CD14-positive monocyte (primary cell): ENCODE results near the gene PFKL. TPM values are rescaled to one million over a fixed set of nuclear protein-coding genes. Genes with fewer than 3 reads are reported as not detected.

ENCODE experiments used
- DNase-seq, 3 donors: peaks; one replicate each; pipeline ENCODE4 v3.0.0-alpha.2; 2011 to 2022
- H2AFZ ChIP-seq: 2 replicates; pipeline ENCODE4 v1.6.0; 2012; ENCODE audit warnings: mild to moderate bottlenecking, low read depth, low read length, inconsistent platforms; ENCODE audit not compliant: insufficient read depth, poor library complexity, severe bottlenecking
- H3K27ac ChIP-seq, 2 donors: 1 replicate in 1 of 2; 2 replicates in 1 of 2; pipeline ENCODE4 v1.5.1; 2012 to 2013; ENCODE audit warnings: low read length in 2 of 2, control low read depth in 1 of 2, inconsistent platforms in 1 of 2, low read depth in 1 of 2, mild to moderate bottlenecking in 1 of 2
- H3K27me3 ChIP-seq, 2 donors: one replicate each; pipeline versions ENCODE4 v1.6.0 to v1.6.1; 2011 to 2013; ENCODE audit warnings: low read length in 2 of 2; ENCODE audit not compliant: control insufficient read depth in 2 of 2, insufficient read depth in 2 of 2
- H3K36me3 ChIP-seq, 2 donors: replicated peaks in 1 of 2; 1 replicate in 1 of 2; 2 replicates in 1 of 2; pipeline versions ENCODE4 v1.5.1 to v1.6.1; 2012 to 2013; ENCODE audit warnings: low read length in 2 of 2, control low read depth in 1 of 2, inconsistent platforms in 1 of 2, mild to moderate bottlenecking in 1 of 2; ENCODE audit not compliant: insufficient read depth in 2 of 2, control insufficient read depth in 1 of 2
- H3K4me1 ChIP-seq, 2 donors: 1 replicate in 1 of 2; 2 replicates in 1 of 2; pipeline versions ENCODE4 v1.5.1 to v1.6.1; 2012 to 2013; ENCODE audit warnings: low read length in 2 of 2, control low read depth in 1 of 2, inconsistent platforms in 1 of 2, mild to moderate bottlenecking in 1 of 2, moderate library complexity in 1 of 2; ENCODE audit not compliant: insufficient read depth in 2 of 2, control insufficient read depth in 1 of 2
- H3K4me2 ChIP-seq: replicated peaks from 2 replicates; pipeline ENCODE3; 2012; ENCODE audit warnings: low read length, moderate library complexity, mild to moderate bottlenecking; ENCODE audit not compliant: poor library complexity, severe bottlenecking; ENCODE audit errors: extremely low read depth
- H3K4me3 ChIP-seq, 3 experiments: fragments of 200-600 bp in 1 of 3; sonication (generic) in 1 of 3; replicated peaks in 1 of 3; 1 replicate in 2 of 3; 2 replicates in 1 of 3; pipeline ENCODE4 v1.5.1; 2011 to 2013; ENCODE audit warnings: low read length in 3 of 3, mild to moderate bottlenecking in 3 of 3, control low read depth in 2 of 3, low read depth in 2 of 3, inconsistent platforms in 1 of 3, moderate library complexity in 1 of 3
- H3K79me2 ChIP-seq: 2 replicates; pipeline ENCODE4 v1.6.0; 2012; ENCODE audit warnings: mild to moderate bottlenecking, control low read depth, inconsistent platforms, low read length, moderate library complexity; ENCODE audit not compliant: insufficient read depth
- H3K9ac ChIP-seq: 2 replicates; pipeline ENCODE4 v1.6.0; 2017; ENCODE audit warnings: low read length, mild to moderate bottlenecking; ENCODE audit not compliant: insufficient read depth, poor library complexity, severe bottlenecking
- H3K9me3 ChIP-seq, 2 donors: replicated peaks in 1 of 2; 1 replicate in 1 of 2; 2 replicates in 1 of 2; pipeline versions ENCODE4 v1.5.1 to v1.6.1; 2012 to 2013; ENCODE audit warnings: low read length in 2 of 2, control low read depth in 1 of 2; ENCODE audit not compliant: control insufficient read depth in 1 of 2, insufficient read depth in 1 of 2
- H4K20me1 ChIP-seq: 2 replicates; pipeline ENCODE4 v1.6.0; 2012; ENCODE audit warnings: mild to moderate bottlenecking, low read length, control low read depth, moderate library complexity; ENCODE audit not compliant: insufficient read depth
- H3K27ac Mint-ChIP-seq, 7 donors: one replicate each; pipeline ENCODE4 v1.8.0; 2020; ENCODE audit warnings: mild to moderate bottlenecking in 7 of 7, mixed read lengths in 7 of 7, moderate library complexity in 6 of 7, inconsistent platforms in 2 of 7
- H3K27me3 Mint-ChIP-seq, 3 donors: one replicate each; pipeline ENCODE4 v1.8.0; 2021 to 2022; ENCODE audit warnings: low read depth in 3 of 3, mild to moderate bottlenecking in 3 of 3, mixed read lengths in 3 of 3, moderate library complexity in 3 of 3, inconsistent platforms in 1 of 3
- H3K36me3 Mint-ChIP-seq, 2 donors: one replicate each; pipeline ENCODE4 v1.8.0; 2020; ENCODE audit warnings: mixed read lengths in 2 of 2, inconsistent platforms in 1 of 2, mild to moderate bottlenecking in 1 of 2
- H3K4me1 Mint-ChIP-seq: one replicate; pipeline ENCODE4 v1.8.0; 2020; ENCODE audit warnings: mild to moderate bottlenecking, mixed read lengths
- H3K4me3 Mint-ChIP-seq, 2 donors: one replicate each; pipeline ENCODE4 v1.8.0; 2020; ENCODE audit warnings: mild to moderate bottlenecking in 2 of 2, mixed read lengths in 2 of 2, moderate library complexity in 1 of 2
- H3K9me3 Mint-ChIP-seq, 7 donors: one replicate each; pipeline ENCODE4 v1.8.0; 2020 to 2022; ENCODE audit warnings: mixed read lengths in 7 of 7, mild to moderate bottlenecking in 6 of 7, moderate library complexity in 6 of 7, inconsistent platforms in 2 of 7
- CTCF ChIP-seq: fragments of 200-600 bp; IDR thresholded peaks from one replicate; pipeline ENCODE4 v1.8.0; 2022; ENCODE audit warnings: antibody characterized with exemption, mild to moderate bottlenecking
- WGBS: methylation state at CpG from one replicate; pipeline ENCODE4 v1.1.5; 2013; ENCODE audit warnings: missing lambda C conversion rate; ENCODE audit not compliant: insufficient coverage; 5-methylcytosine and 5-hydroxymethylcytosine counted together
- intact Hi-C, 2 donors: fragments of 100-400 bp; cut with micrococcal nuclease; formaldehyde crosslinking; loops; one replicate each; pipeline versions ENCODE4 v1.15.0 to v1.15.1; 2023
- polyA plus RNA-seq, 3 donors: library from polyadenylated mRNA; depleted of rRNA in 1 of 3; unstranded in 2 of 3; stranded (reverse) in 1 of 3; fragments of 300-500 nt in 2 of 3; fragments of >200 nt in 1 of 3; fragmentation: Illumina TruSeq in 2 of 3; gene quantifications; 1 replicate in 2 of 3; 2 replicates in 1 of 3; pipeline ENCODE4 v1.2.3, GENCODE V29; 2012 to 2021

The PFKL gene
- polyA plus RNA-seq, 3 donors: 105 to 133 (median 113) TPM

- Histone ChIP-seq H4K20me1 (peaks cover 17% of the 10 kb centered on the region), H3K27ac (no peak overlapping the region), H3K4me3 (no peak overlapping the region), H3K9me3 (no peaks in the 10 kb centered on the region), H2AFZ (no peak overlapping the region), H3K36me3 (peaks cover 69 to 72% of the 10 kb centered on the region in 2 donors), H3K79me2 (no peaks in the 10 kb centered on the region), H3K4me1 (no peaks in the 10 kb centered on the region), H3K4me2 (no peak overlapping the region), H3K9ac (no peak overlapping the region), H3K27me3 (no peaks in the 10 kb centered on the region)
- Mint-ChIP-seq H3K4me1 (no peaks in the 10 kb centered on the region), H3K4me3 (no peak overlapping the region), H3K36me3 (peaks cover 25 to 63% of the 10 kb centered on the region in 2 donors), H3K27ac (no peak overlapping the region), H3K27me3 (no peaks in the 10 kb centered on the region), H3K9me3 (no peaks in the 10 kb centered on the region)
- DNase-seq: no peak
- 98% methylated on average over 9 of the region's 11 CpGs for WGBS
- intact Hi-C loops: no loop called here
- TF ChIP-seq CTCF: no peak
Measured at GRCh38 chr21:44324854-44325107, 24.9 kb downstream of the PFKL start.

- no peak overlapping the region for H3K9ac ChIP-seq
- Mint-ChIP-seq H3K4me3 (no peak overlapping the region), H3K4me1 (no peaks in the 10 kb centered on the region), H3K27me3 (no peaks in the 10 kb centered on the region), H3K9me3 (no peaks in the 10 kb centered on the region), H3K36me3 (peaks cover 20 to 54% of the 10 kb centered on the region in 2 donors), H3K27ac (peak overlapping the region in 1 of 7 donors; percentile 15)
- H3K79me2 ChIP-seq: no peaks in the 10 kb centered on the region
- no peak overlapping the region for H3K27ac ChIP-seq
- DNase-seq: no peak
- no peak overlapping the region for H2AFZ ChIP-seq
- H3K27me3 ChIP-seq: no peaks in the 10 kb centered on the region
- intact Hi-C loops: no loop called here
- WGBS: 93% methylated on average over 38 of the region's 44 CpGs
- no peak overlapping the region for H3K4me3 ChIP-seq
- no peak for TF ChIP-seq CTCF
- H3K4me1 ChIP-seq: no peaks in the 10 kb centered on the region
- no peak overlapping the region for H3K4me2 ChIP-seq
- peaks cover 62 to 64% of the 10 kb centered on the region in 2 donors for H3K36me3 ChIP-seq
- no peaks in the 10 kb centered on the region for H3K9me3 ChIP-seq
- H4K20me1 ChIP-seq: peaks cover 17% of the 10 kb centered on the region
Measured at GRCh38 chr21:44325386-44326271, 25.8 kb downstream of the PFKL start.
